Endothelial cell of umbilical vein (primary cell): ENCODE results near the gene GIPC1. TPM values are rescaled to one million over a fixed set of nuclear protein-coding genes. Genes with fewer than 3 reads are reported as not detected.

Source experiments
- BruUV-seq: library from RNA; stranded (reverse); fragments of 400-500 nt; replicated peaks from 2 replicates; lab custom pipeline; 2021; lab: Mats Ljungman, UMichigan
- CTCF ChIA-PET: fragments of 300-600, 350-600 bp; sonication (Branson Sonifier 250); formaldehyde crosslinking; loops from one replicate; lab custom pipeline; 2021; ENCODE audit warnings: antibody characterized with exemption, inconsistent platforms; lab: Charles Lee
- POLR2A ChIA-PET: fragments of 300-600, 350-600 bp; sonication (Branson Sonifier 250); formaldehyde crosslinking; loops from one replicate; lab custom pipeline; 2021; ENCODE audit warnings: antibody characterized with exemption, inconsistent platforms; lab: Charles Lee
- DNase-seq: peaks from one replicate; pipeline ENCODE4 v3.0.0-alpha.2; 2011; ENCODE audit warnings: low read depth, low spot score
- FAIRE-seq: peaks from 2 replicates; lab custom pipeline; 2011; peaks lifted over from hg19 to GRCh38; lab: Jason Lieb, UNC
- H2AFZ ChIP-seq: 2 replicates; pipeline ENCODE4 v1.6.0; 2012; ENCODE audit warnings: low read depth, low read length, control low read depth, inconsistent platforms
- H3K27ac ChIP-seq: 2 replicates; pipeline ENCODE4 v1.5.1; 2011; ENCODE audit warnings: low read depth, mild to moderate bottlenecking, control low read depth, low read length, moderate library complexity; ENCODE audit not compliant: insufficient read depth
- H3K27me3 ChIP-seq, 2 experiments: 2 replicates each; pipeline versions ENCODE4 v1.6.0 to v1.6.1; 2011; ENCODE audit warnings: low read length in 2 of 2, mixed read lengths in 1 of 2; ENCODE audit not compliant: control insufficient read depth in 2 of 2, insufficient read depth in 2 of 2
- H3K36me3 ChIP-seq, 2 experiments: 2 replicates in 1 of 2; 3 replicates in 1 of 2; pipeline ENCODE4 v1.5.1; 2011; ENCODE audit warnings: low read length in 2 of 2, mild to moderate bottlenecking in 1 of 2, moderate library complexity in 1 of 2; ENCODE audit not compliant: control insufficient read depth in 2 of 2, insufficient read depth in 2 of 2; ENCODE audit errors: extremely low read depth in 1 of 2
- H3K4me1 ChIP-seq: 3 replicates; pipeline ENCODE4 v1.5.1; 2011; ENCODE audit warnings: mild to moderate bottlenecking, low read length; ENCODE audit not compliant: control insufficient read depth, insufficient read depth; ENCODE audit errors: extremely low read depth
- H3K4me2 ChIP-seq: 2 replicates; pipeline ENCODE4 v1.6.1; 2011; ENCODE audit warnings: low read length, control low read depth, mixed read lengths; ENCODE audit not compliant: insufficient read depth
- H3K4me3 ChIP-seq, 3 experiments: fragments of 200-600 bp in 1 of 3; sonication (generic), shearing (Covaris generic) in 1 of 3; replicated peaks in 1 of 3; 2 replicates each; pipeline ENCODE4 v1.5.1; 2011 to 2016; ENCODE audit warnings: control low read depth in 3 of 3, low read length in 3 of 3, mild to moderate bottlenecking in 2 of 3, inconsistent platforms in 1 of 3, low read depth in 1 of 3, moderate library complexity in 1 of 3; ENCODE audit not compliant: insufficient read depth in 1 of 3
- H3K79me2 ChIP-seq: 2 replicates; pipeline ENCODE4 v1.6.0; 2012; ENCODE audit warnings: low read length, inconsistent platforms; ENCODE audit not compliant: control insufficient read depth, insufficient read depth
- H3K9ac ChIP-seq: replicated peaks from 2 replicates; pipeline ENCODE3; 2011; ENCODE audit warnings: low read length, control low read depth; ENCODE audit not compliant: insufficient read depth; ENCODE audit errors: extremely low read depth
- H3K9me1 ChIP-seq: replicated peaks from 3 replicates; pipeline ENCODE4 v1.6.0; 2011; ENCODE audit warnings: mild to moderate bottlenecking, low read length; ENCODE audit not compliant: control insufficient read depth, insufficient read depth; ENCODE audit errors: extremely low read depth
- H3K9me3 ChIP-seq: replicated peaks from 2 replicates; pipeline ENCODE4 v1.5.1; 2012; ENCODE audit warnings: low read length, inconsistent platforms; ENCODE audit not compliant: control insufficient read depth, insufficient read depth
- H4K20me1 ChIP-seq: replicated peaks from 2 replicates; pipeline ENCODE3; 2011; ENCODE audit warnings: mild to moderate bottlenecking, low read length; ENCODE audit not compliant: control insufficient read depth, insufficient read depth; ENCODE audit errors: extremely low read depth
- EZH2 ChIP-seq: IDR thresholded peaks from 2 replicates; pipeline ENCODE4 v1.6.1; 2012; ENCODE audit warnings: borderline replicate concordance, low read depth, mild to moderate bottlenecking, moderate library complexity, low read length, inconsistent platforms; ENCODE audit not compliant: severe bottlenecking
- FOS ChIP-seq: IDR thresholded peaks from 2 replicates; pipeline ENCODE4 v1.6.1; 2011; ENCODE audit warnings: mild to moderate bottlenecking, low read length, moderate library complexity, borderline replicate concordance; ENCODE audit not compliant: insufficient read depth
- GATA2 ChIP-seq: IDR thresholded peaks from 2 replicates; pipeline ENCODE4 v1.7.0; 2011; ENCODE audit warnings: low read depth, mild to moderate bottlenecking, moderate library complexity, mixed read lengths, low read length; ENCODE audit not compliant: insufficient read length, insufficient read depth
- JUN ChIP-seq: IDR thresholded peaks from 2 replicates; pipeline ENCODE4 v1.6.1; 2011; ENCODE audit warnings: borderline replicate concordance, low read depth; ENCODE audit not compliant: insufficient read length, insufficient read depth
- MYC ChIP-seq: IDR thresholded peaks from one replicate; pipeline ENCODE4 v1.6.1; 2011; ENCODE audit warnings: mild to moderate bottlenecking, low read depth, low read length
- POLR2A ChIP-seq: IDR thresholded peaks from 2 replicates; pipeline ENCODE4 v1.6.1; 2012; ENCODE audit warnings: low read depth, mild to moderate bottlenecking, control low read depth, low read length
- POLR2AphosphoS5 ChIP-seq: IDR thresholded peaks from 2 replicates; pipeline ENCODE4 v1.6.1; 2012; ENCODE audit warnings: low read depth, mild to moderate bottlenecking, control low read depth, low read length, moderate library complexity; ENCODE audit not compliant: insufficient read depth
- dilution Hi-C: fragments of 300-500 bp; cut with MboI; formaldehyde crosslinking; loops from one replicate; pipeline ENCODE4 v1.15.0; 2019; ENCODE audit warnings: low sequenced_read_pairs; ENCODE audit not compliant: extremely low pct_ligation_motif_present
- intact Hi-C: fragments of 100-400 bp; cut with micrococcal nuclease; formaldehyde crosslinking; loops from one replicate; pipeline ENCODE4 v1.10.0; 2022
- polyA plus RNA-seq, 4 experiments: library from polyadenylated mRNA; depleted of rRNA in 3 of 4; stranded (reverse) in 3 of 4; unstranded in 1 of 4; fragments of >200 nt; gene quantifications; 2 replicates each; pipeline versions ENCODE4 v1.2.1 to v1.2.3, GENCODE V29; 2011 to 2012; ENCODE audit warnings: missing spikeins in 1 of 4
- total RNA-seq: library from RNA; stranded (reverse); gene quantifications from 2 replicates; pipeline ENCODE4 v1.2.3, GENCODE V29; 2021
- TF ChIP-seq, protein P1 (sequence below), 2 donors: IDR thresholded peaks; 1 replicate in 1 of 2; 2 replicates in 1 of 2; pipeline ENCODE4 v1.5.1; 2011; ENCODE audit warnings: low read length in 2 of 2, mild to moderate bottlenecking in 2 of 2, moderate library complexity in 2 of 2, control low read depth in 1 of 2, inconsistent platforms in 1 of 2, low read depth in 1 of 2; ENCODE audit not compliant: insufficient read depth in 1 of 2; ENCODE audit errors: extremely low read depth in 1 of 2
- TF ChIP-seq, protein P2 (sequence below): IDR thresholded peaks from 2 replicates; pipeline ENCODE4 v1.6.1; 2011; ENCODE audit not compliant: insufficient read depth, insufficient read length

GIPC1 gene
- total and polyA plus RNA-seq, 2 donors (not counting 3 experiments of a cell fraction or from before 2014, with no cell fraction given): 108 to 141 TPM

DNA sequence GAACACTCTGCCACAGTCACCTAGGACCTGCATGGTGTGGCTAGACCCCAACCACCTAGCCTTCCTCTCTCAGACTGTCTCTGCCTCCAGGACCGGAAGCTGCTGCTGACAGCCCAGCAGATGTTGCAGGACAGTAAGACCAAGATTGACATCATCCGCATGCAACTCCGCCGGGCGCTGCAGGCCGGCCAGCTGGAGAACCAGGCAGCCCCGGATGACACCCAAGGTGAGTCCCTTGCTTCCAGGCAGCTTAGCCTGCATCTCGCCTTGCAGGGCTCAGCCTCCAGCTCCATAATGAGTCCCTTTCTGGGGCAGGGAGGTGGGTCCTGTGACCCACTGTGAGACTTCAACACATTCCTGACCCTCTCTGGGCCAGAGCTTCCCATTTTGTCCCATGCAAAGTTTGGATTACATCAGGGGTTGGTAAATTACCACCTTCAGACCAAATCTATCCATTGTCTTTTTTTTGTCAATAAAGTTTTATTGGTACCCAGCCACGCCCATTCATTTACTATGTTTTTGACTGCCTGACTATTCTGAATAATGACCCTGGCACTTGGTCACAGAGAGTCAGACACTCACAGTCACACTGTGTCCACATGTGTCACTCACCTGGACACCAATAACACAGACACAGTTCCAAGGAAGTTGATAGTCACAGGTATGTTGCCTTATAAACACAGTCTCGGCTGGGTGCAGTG lies 49.4 kb downstream of the GIPC1 start:
- Histone ChIP-seq H3K36me3 (peaks cover 24 to 68% of the 10 kb centered on the region in 2 experiments), H3K27me3 (no peaks in the 10 kb centered on the region), H3K4me2 (no peak overlapping the region), H3K79me2 (peaks cover 2% of the 10 kb centered on the region), H3K9ac (no peak overlapping the region), H3K27ac (no peak overlapping the region), H2AFZ (no peak overlapping the region), H4K20me1 (no peaks in the 10 kb centered on the region), H3K9me3 (no peaks in the 10 kb centered on the region), H3K9me1 (no peaks in the 10 kb centered on the region), H3K4me3 (no peak overlapping the region), H3K4me1 (no peaks in the 10 kb centered on the region)
- intact Hi-C loops: no loop called here
- TF ChIP-seq, protein P1, sequence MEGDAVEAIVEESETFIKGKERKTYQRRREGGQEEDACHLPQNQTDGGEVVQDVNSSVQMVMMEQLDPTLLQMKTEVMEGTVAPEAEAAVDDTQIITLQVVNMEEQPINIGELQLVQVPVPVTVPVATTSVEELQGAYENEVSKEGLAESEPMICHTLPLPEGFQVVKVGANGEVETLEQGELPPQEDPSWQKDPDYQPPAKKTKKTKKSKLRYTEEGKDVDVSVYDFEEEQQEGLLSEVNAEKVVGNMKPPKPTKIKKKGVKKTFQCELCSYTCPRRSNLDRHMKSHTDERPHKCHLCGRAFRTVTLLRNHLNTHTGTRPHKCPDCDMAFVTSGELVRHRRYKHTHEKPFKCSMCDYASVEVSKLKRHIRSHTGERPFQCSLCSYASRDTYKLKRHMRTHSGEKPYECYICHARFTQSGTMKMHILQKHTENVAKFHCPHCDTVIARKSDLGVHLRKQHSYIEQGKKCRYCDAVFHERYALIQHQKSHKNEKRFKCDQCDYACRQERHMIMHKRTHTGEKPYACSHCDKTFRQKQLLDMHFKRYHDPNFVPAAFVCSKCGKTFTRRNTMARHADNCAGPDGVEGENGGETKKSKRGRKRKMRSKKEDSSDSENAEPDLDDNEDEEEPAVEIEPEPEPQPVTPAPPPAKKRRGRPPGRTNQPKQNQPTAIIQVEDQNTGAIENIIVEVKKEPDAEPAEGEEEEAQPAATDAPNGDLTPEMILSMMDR (IDR thresholded peaks at IDR 0.05; ENCODE audit: extremely low read depth in 1 of 2, insufficient read depth in 1 of 2, low read depth in 1 of 2, low read length in 2 of 2): no peak
- TF ChIP-seq GATA2 (no peak), JUN (no peak), POLR2AphosphoS5 (no peak), MYC (no peak), POLR2A (no peak), EZH2 (no peak), FOS (no peak)
- TF ChIP-seq, protein P2, sequence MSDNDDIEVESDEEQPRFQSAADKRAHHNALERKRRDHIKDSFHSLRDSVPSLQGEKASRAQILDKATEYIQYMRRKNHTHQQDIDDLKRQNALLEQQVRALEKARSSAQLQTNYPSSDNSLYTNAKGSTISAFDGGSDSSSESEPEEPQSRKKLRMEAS: no peak
- dilution Hi-C loops: no loop called here
- ChIA-PET CTCF (no interaction called here), POLR2A (no interaction called here)
- DNase-seq (no peak), FAIRE-seq (no peak)
- no TSS peak for BruUV-seq
